ENCODE results near the gene RELCH. TPM values are rescaled to one million over a fixed set of nuclear protein-coding genes. Genes with fewer than 3 reads are reported as not detected.

The RELCH gene
- total and polyA plus RNA-seq, 8 donors, result 4.9 to 85.9 (median 35.8) TPM

DNA sequence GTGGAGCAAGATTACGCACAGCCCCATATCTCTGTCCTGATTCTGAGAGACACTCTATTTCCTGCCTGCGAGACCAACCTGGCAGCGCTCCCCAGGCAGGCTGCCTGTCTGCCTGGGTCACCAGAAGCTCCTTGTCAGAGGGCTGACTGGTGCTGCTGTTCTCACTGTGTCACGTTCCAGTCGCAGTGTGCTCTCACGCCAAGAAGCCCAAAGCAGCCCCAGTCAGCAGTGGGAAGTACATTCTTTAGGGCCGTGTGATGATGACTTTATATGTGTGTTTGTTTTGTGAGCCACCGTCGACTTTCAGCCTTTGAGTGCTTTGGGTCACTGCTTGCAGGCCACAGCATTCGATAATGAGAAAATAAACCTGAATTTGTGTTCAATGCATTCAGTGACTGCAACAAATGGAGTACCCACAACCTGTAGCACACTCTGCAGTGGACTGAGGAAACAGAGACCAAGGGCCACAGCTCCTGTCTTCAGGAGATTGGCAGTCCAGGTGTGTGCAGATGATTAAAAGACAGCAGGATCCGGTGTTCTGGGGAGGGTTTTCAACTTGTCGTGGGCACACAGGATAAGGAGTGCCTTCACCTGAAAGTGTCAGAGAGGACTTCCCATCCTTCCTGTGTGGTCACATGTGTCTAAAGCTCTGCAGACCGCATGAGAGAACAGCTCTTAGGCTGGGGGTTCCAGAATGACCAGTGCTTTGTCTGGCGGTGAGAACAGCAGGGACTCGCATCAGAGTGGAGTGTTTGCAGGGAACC is 142.8 kb downstream of the RELCH start:
- intact Hi-C loops (cut with DNase I; ENCODE audit: low total_unique reads), result no loop called here
- H3K4me3 ChIP-seq, result no peak overlapping the region
- H3K36me3 ChIP-seq, result no peaks in the 10 kb centered on the region
- peaks cover 34 to 65% (median 47%) of the 10 kb centered on the region in 4 donors for H3K4me1 ChIP-seq
- peaks cover 4 to 72% (median 26%) of the 10 kb centered on the region in 3 donors for H3K27me3 ChIP-seq
- TF ChIP-seq POLR2A (IDR thresholded peaks at IDR 0.05), result no peak
- TF ChIP-seq, protein P1, sequence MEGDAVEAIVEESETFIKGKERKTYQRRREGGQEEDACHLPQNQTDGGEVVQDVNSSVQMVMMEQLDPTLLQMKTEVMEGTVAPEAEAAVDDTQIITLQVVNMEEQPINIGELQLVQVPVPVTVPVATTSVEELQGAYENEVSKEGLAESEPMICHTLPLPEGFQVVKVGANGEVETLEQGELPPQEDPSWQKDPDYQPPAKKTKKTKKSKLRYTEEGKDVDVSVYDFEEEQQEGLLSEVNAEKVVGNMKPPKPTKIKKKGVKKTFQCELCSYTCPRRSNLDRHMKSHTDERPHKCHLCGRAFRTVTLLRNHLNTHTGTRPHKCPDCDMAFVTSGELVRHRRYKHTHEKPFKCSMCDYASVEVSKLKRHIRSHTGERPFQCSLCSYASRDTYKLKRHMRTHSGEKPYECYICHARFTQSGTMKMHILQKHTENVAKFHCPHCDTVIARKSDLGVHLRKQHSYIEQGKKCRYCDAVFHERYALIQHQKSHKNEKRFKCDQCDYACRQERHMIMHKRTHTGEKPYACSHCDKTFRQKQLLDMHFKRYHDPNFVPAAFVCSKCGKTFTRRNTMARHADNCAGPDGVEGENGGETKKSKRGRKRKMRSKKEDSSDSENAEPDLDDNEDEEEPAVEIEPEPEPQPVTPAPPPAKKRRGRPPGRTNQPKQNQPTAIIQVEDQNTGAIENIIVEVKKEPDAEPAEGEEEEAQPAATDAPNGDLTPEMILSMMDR (IDR thresholded peaks at IDR 0.05), result no peak
- no peak for TF ChIP-seq EP300 (IDR thresholded peaks at IDR 0.05)
- peak in 2 of 3 donors; percentile 33 to 70 for TF ChIP-seq POLR2AphosphoS5 (IDR thresholded peaks at IDR 0.05)
- peak; percentile 65 to 77 for DNase-seq
- WGBS, 5 donors, result 28 to 44% (median 42%) methylated on average over 12 to 15 of the region's 15 CpGs
- peak overlapping the region in 3 of 5 donors; percentile 2 to 78 (median 71) for H3K27ac ChIP-seq
- H3K9me3 ChIP-seq, result no peaks in the 10 kb centered on the region

DNA sequence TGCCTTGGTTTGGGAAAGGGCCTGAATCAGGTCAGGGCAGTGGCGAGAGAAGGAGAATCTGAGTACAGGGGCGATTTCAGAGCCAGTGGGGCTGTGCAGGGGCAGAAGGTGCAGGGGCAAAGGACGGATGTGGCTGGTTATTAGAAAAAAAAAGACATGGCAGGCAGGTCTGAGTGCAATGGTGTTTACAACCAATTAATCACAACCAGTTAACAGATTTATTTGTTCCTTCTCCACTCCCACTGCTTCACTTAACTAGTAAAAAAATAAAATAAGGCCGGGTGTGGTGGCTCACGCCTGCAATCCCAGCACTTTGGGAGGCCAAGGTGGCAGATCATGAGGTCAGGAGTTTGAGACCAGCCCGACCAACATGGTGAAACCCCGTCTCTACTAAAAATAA is 143.6 kb downstream of the RELCH start:
- no peak for TF ChIP-seq POLR2AphosphoS5 (IDR thresholded peaks at IDR 0.05)
- TF ChIP-seq POLR2A (IDR thresholded peaks at IDR 0.05), result no peak
- no peak for TF ChIP-seq EP300 (IDR thresholded peaks at IDR 0.05)
- TF ChIP-seq, protein P1 (IDR thresholded peaks at IDR 0.05), result no peak
- peaks cover 2 to 71% (median 21%) of the 10 kb centered on the region in 3 donors for H3K27me3 ChIP-seq
- intact Hi-C loops (cut with DNase I; ENCODE audit: low total_unique reads), result no loop called here
- H3K4me3 ChIP-seq, result no peak overlapping the region
- peaks cover 29 to 59% (median 44%) of the 10 kb centered on the region in 4 donors for H3K4me1 ChIP-seq
- no peaks in the 10 kb centered on the region for H3K36me3 ChIP-seq
- 85 to 94% (median 91%) methylated on average over 7 of the region's 7 CpGs for WGBS, 5 donors
- H3K9me3 ChIP-seq, result no peaks in the 10 kb centered on the region
- H3K27ac ChIP-seq, result no peak overlapping the region
- DNase-seq, result no peak

DNA sequence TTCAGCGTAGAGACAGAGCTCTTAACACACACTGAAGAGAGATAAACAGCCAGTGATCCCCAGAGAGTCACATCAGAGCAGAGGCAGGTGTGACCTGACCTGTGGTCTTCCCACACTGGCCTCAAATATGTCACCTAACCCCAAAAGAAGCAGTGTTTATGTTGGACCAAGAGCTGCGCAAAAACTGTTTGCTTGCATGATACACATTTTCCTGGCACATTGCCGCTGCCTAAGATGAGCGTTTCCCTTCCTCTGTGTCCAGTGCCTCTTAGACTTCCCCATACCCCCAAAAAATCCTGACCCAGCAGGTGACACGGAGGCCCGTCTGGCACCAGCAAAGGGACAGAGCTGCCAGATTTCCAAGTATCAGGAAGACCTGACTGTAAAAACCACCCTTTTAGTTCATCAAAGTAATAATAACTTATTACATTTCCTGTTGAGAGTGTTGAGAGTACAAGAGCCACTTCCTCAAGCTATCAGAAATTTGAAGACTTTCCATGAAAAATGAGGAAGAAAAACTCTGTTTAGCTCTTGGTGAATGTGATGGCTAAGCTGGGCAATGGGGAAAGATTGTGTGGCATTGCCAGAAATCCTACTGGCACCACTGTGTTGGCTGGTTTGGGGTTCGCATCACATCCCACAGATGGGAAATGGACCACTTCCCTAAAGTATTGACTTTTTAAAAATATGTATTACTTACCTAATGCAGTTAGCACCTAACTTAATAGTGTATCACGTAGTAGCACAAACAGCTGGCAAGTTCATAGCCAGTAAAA is 144.7 kb downstream of the RELCH start:
- H3K9me3 ChIP-seq, result no peaks in the 10 kb centered on the region
- no peak overlapping the region for H3K27ac ChIP-seq
- peak; percentile 33 to 60 for DNase-seq
- H3K36me3 ChIP-seq, result no peaks in the 10 kb centered on the region
- TF ChIP-seq EP300 (IDR thresholded peaks at IDR 0.05) (no peak), POLR2A (IDR thresholded peaks at IDR 0.05) (no peak), POLR2AphosphoS5 (IDR thresholded peaks at IDR 0.05) (peak in 1 of 3 donors; percentile 13)
- TF ChIP-seq, protein P1 (IDR thresholded peaks at IDR 0.05), result no peak
- intact Hi-C loops (cut with DNase I; ENCODE audit: low total_unique reads), result no loop called here
- 62 to 76% (median 73%) methylated on average over 8 of the region's 8 CpGs for whole genome bisulfite sequencing, 5 donors
- peaks cover 22 to 48% (median 34%) of the 10 kb centered on the region in 4 donors for H3K4me1 ChIP-seq
- H3K4me3 ChIP-seq, result no peak overlapping the region
- peaks cover 0 to 60% (median 10%) of the 10 kb centered on the region in 3 donors for H3K27me3 ChIP-seq

DNA sequence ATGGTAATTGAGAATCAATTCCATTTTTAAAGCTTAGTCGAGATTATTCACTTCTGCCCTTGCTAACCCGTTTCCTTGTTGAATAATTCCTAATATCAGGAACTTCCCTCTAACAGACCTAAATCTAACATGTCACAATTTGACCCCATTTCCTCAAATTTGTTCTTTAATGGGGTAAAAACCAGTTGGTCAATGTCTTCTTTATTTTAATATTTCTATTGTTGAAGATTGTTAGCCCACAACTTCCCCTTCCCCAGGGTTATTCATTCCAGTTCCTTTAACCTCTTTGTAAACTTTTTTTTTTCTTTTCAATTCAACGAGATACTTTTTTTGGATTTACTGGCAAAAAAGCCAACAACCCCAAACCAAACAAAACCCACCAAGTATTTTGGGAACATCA is 145.4 kb downstream of the RELCH start:
- no peak overlapping the region for H3K4me3 ChIP-seq
- peaks cover 18 to 41% (median 30%) of the 10 kb centered on the region in 4 donors for H3K4me1 ChIP-seq
- no peaks in the 10 kb centered on the region for H3K9me3 ChIP-seq
- peaks cover 0 to 53% (median 3%) of the 10 kb centered on the region in 3 donors for H3K27me3 ChIP-seq
- no peak for DNase-seq
- no peaks in the 10 kb centered on the region for H3K36me3 ChIP-seq
- 57 to 77% (median 76%) methylated on average over 3 of the region's 3 CpGs for WGBS, 5 donors
- intact Hi-C loops (cut with DNase I; ENCODE audit: low total_unique reads), result no loop called here
- H3K27ac ChIP-seq, result no peak overlapping the region
- TF ChIP-seq, protein P1 (IDR thresholded peaks at IDR 0.05), result no peak
- TF ChIP-seq POLR2A (IDR thresholded peaks at IDR 0.05) (no peak), EP300 (IDR thresholded peaks at IDR 0.05) (no peak), POLR2AphosphoS5 (IDR thresholded peaks at IDR 0.05) (no peak)

All from stomach (tissue), 9 donors.